K562 (cell line): Measurements from ENCODE around the gene PLEKHB1. TPM values are rescaled to one million over a fixed set of nuclear protein-coding genes. Genes with fewer than 3 reads are reported as not detected.
A peak's percentile ranks its signal among the peaks of the same experiment; 100 is the strongest.

Source experiments
- ATAC-seq: fragments of 200-7000 bp; cut with Tn5 transposase; 3 replicates; pipeline ENCODE4 v1.9.1; 2020; ENCODE audit warnings: moderate library complexity
- BruUV-seq: library from RNA; stranded (reverse); fragments of 400-500 nt; replicated peaks from 2 replicates; lab custom pipeline; 2021; lab: Mats Ljungman, UMichigan
- CTCF ChIA-PET: fragments of 300-600 bp; formaldehyde crosslinking; extraction: SDS; loops from one replicate; lab custom pipeline; 2021; ENCODE audit warnings: low intra/inter-chr PET ratio; lab: Yijun Ruan, JAX
- POLR2A ChIA-PET: fragments of 300-600, 350-650 bp; sonication (Branson Sonifier 250); formaldehyde crosslinking; extraction: SDS; loops from one replicate; lab custom pipeline; 2021; ENCODE audit warnings: antibody characterized with exemption, inconsistent platforms; lab: Yijun Ruan, JAX
- DNase-seq, 4 experiments: peaks; one replicate each; pipeline versions ENCODE4 v3.0.0 to v3.0.0-alpha.2; 2011 to 2018; ENCODE audit warnings: low spot score in 3 of 4, mixed read lengths in 3 of 4; ENCODE audit errors: extremely low read depth in 1 of 4
- FAIRE-seq: peaks from 2 replicates; lab custom pipeline; 2011; peaks lifted over from hg19 to GRCh38; lab: Jason Lieb, UNC
- H2AFZ ChIP-seq: 2 replicates; pipeline ENCODE4 v1.6.0; 2011; ENCODE audit warnings: low read depth, low read length, control low read depth, inconsistent platforms
- H3K27ac ChIP-seq: fragments of 200-600 bp; 3 replicates; pipeline ENCODE4 v1.8.0; 2011; ENCODE audit warnings: low read depth, mild to moderate bottlenecking, control low read depth, inconsistent platforms, low read length, moderate library complexity, mixed read lengths; ENCODE audit errors: extremely low read depth
- H3K27me3 ChIP-seq, 2 experiments: fragments of 300-600 bp in 1 of 2; 2 replicates in 1 of 2; 3 replicates in 1 of 2; pipeline versions ENCODE4 v1.6.0 to v1.8.0; 2011; ENCODE audit warnings: inconsistent platforms in 2 of 2, low read length in 2 of 2, mild to moderate bottlenecking in 1 of 2, mixed read lengths in 1 of 2, moderate library complexity in 1 of 2; ENCODE audit not compliant: control insufficient read depth in 2 of 2, insufficient read depth in 2 of 2
- H3K36me3 ChIP-seq: fragments of 300-600 bp; 3 replicates; pipeline ENCODE4 v1.8.0; 2011; ENCODE audit warnings: mild to moderate bottlenecking, low read length, inconsistent platforms; ENCODE audit not compliant: control insufficient read depth, insufficient read depth
- H3K4me1 ChIP-seq, 2 experiments: fragments of 200-600 bp in 1 of 2; replicated peaks in 1 of 2; 2 replicates in 1 of 2; 3 replicates in 1 of 2; pipeline versions ENCODE4 v1.5.1 to v1.8.0; 2011; ENCODE audit warnings: inconsistent platforms in 2 of 2, low read length in 2 of 2, mild to moderate bottlenecking in 1 of 2, mixed read lengths in 1 of 2, moderate library complexity in 1 of 2; ENCODE audit not compliant: control insufficient read depth in 2 of 2, insufficient read depth in 2 of 2
- H3K4me2 ChIP-seq: 2 replicates; pipeline ENCODE4 v1.6.1; 2011; ENCODE audit warnings: low read length, control low read depth, inconsistent platforms, mixed read lengths; ENCODE audit not compliant: insufficient read depth
- H3K4me3 ChIP-seq: fragments of 200-600 bp; sonication (generic), shearing (Covaris generic); 2 replicates; pipeline ENCODE4 v1.5.1; 2016; ENCODE audit warnings: control low read depth, inconsistent platforms
- H3K79me2 ChIP-seq: fragments of 200-600 bp; 3 replicates; pipeline ENCODE4 v1.8.0; 2011; ENCODE audit warnings: low read length, inconsistent platforms; ENCODE audit not compliant: control insufficient read depth, insufficient read depth
- H3K9ac ChIP-seq, 2 experiments: 2 replicates each; pipeline versions ENCODE4 v1.6.0 to v1.6.1; 2011; ENCODE audit warnings: low read depth in 2 of 2, low read length in 2 of 2, control low read depth in 1 of 2, inconsistent platforms in 1 of 2, mild to moderate bottlenecking in 1 of 2, mixed read lengths in 1 of 2; ENCODE audit not compliant: insufficient read depth in 1 of 2
- H3K9me1 ChIP-seq: one replicate; pipeline ENCODE4 v1.6.0; 2011; ENCODE audit warnings: inconsistent platforms, mild to moderate bottlenecking, low read length, moderate library complexity; ENCODE audit not compliant: control insufficient read depth, insufficient read depth
- H3K9me3 ChIP-seq: replicated peaks from 2 replicates; pipeline ENCODE4 v1.5.1; 2011; ENCODE audit warnings: low read depth, low read length, inconsistent platforms; ENCODE audit not compliant: control insufficient read depth, insufficient read depth
- H4K20me1 ChIP-seq: replicated peaks from 2 replicates; pipeline ENCODE4 v1.6.1; 2011; ENCODE audit warnings: low read length, inconsistent platforms, mixed read lengths; ENCODE audit not compliant: control insufficient read depth, insufficient read depth
- HDGF ChIP-seq: fragments of 450-650 bp; IDR thresholded peaks from 2 replicates; pipeline ENCODE4 v1.6.1; 2016
- KLF10 ChIP-seq: fragments of 250-450 bp; sonication (Bioruptor Pico); IDR thresholded peaks from 2 replicates; pipeline ENCODE4 v1.6.1; 2021; ENCODE audit warnings: matching md5 sums
- TRIM28 ChIP-seq: fragments of 450-650 bp; IDR thresholded peaks from 2 replicates; pipeline ENCODE4 v1.6.1; 2017
- ZFX ChIP-seq: sonication (generic); formaldehyde crosslinking; IDR thresholded peaks from 2 replicates; pipeline ENCODE4 v1.8.0; 2022; ENCODE audit warnings: mild to moderate bottlenecking, missing genetic modification reagents, moderate library complexity
- ZNF586 ChIP-seq: fragments of 450-650 bp; formaldehyde crosslinking; conservative IDR thresholded peaks from 2 replicates; pipeline ENCODE4 v1.4.0; 2020; ENCODE audit warnings: mild to moderate bottlenecking, moderate library complexity
- ZNF780A ChIP-seq: fragments of 250-450 bp; sonication (Bioruptor Pico); IDR thresholded peaks from 2 replicates; pipeline ENCODE4 v1.5.0; 2021; ENCODE audit warnings: mild to moderate bottlenecking
- WGBS: fragments of 100-300 bp; shearing (Covaris generic); methylation state at CpG from one replicate; pipeline ENCODE4 v1.1.6; 2016; ENCODE audit warnings: low coverage, mixed read lengths; ENCODE audit not compliant: insufficient coverage; ENCODE audit errors: missing lambda C conversion rate; 5-methylcytosine and 5-hydroxymethylcytosine counted together
- in situ Hi-C: fragments of 300-500 bp; cut with MboI; formaldehyde crosslinking; loops from 4 replicates; pipeline ENCODE4 v1.15.0; 2018; ENCODE audit warnings: inconsistent platforms, mixed read lengths
- intact Hi-C: fragments of 100-400 bp; cut with micrococcal nuclease; formaldehyde crosslinking; loops from 2 replicates; pipeline ENCODE4 v1.14.2; 2022
- polyA plus RNA-seq, 8 experiments: library from polyadenylated mRNA; depleted of rRNA in 4 of 8; stranded (reverse) in 5 of 8; unstranded in 3 of 8; fragments of >200 nt; fragmentation: Nextera tagmentation in 2 of 8; fragmentation: Illumina TruSeq in 1 of 8; extraction: Ambion mirVana in 2 of 8; extraction: Trizol in 1 of 8; gene quantifications; 2 replicates each; pipeline versions ENCODE4 v1.2.1 to v1.2.3, GENCODE V29; 2011 to 2014; ENCODE audit warnings: inconsistent platforms in 1 of 8, missing spikeins in 1 of 8
- total RNA-seq, 7 experiments: library from RNA; depleted of rRNA in 6 of 7; stranded (reverse); fragments of >200 nt in 6 of 7; fragmentation: Illumina TruSeq in 2 of 7; extraction: Trizol in 2 of 7; gene quantifications; 2 replicates each; pipeline versions ENCODE4 v1.2.1 to v1.2.3, GENCODE V29; 2011 to 2021; ENCODE audit warnings: low replicate concordance in 1 of 7
- TF ChIP-seq, protein P1 (sequence below): fragments of 450-650 bp; IDR thresholded peaks from 2 replicates; pipeline ENCODE4 v1.6.1; 2016; ENCODE audit warnings: mild to moderate bottlenecking
- TF ChIP-seq, protein P2 (sequence below): fragments of 450-650 bp; IDR thresholded peaks from 2 replicates; pipeline ENCODE4 v1.6.1; 2016; ENCODE audit warnings: missing biosample characterization, missing genetic modification characterization

PLEKHB1 gene
- total and polyA plus RNA-seq, 9 of the 15 experiments (the other 6 are each of a cell fraction or from before 2014, with no cell fraction given), result 0.07 to 0.62 (median 0.17) TPM; not detected in 2

DNA sequence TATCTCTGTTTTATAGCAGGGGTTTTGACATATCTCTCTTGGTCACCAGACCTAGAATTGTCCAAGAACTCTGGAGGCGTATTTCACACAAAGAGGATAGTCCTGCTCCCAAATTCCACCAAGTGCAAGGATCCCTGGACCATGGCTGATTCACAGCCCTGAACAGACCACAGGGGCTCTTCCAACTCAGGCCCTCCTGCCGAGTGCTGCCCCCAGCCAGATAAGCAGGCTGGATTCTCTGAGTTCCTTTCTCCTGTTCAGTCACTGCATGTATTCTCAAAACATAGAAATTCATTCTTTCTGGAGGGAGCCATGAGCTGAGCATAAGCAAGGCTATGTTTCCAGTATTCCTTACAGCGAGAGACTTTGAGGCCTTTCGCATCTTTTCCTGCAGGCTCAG, 13.4 kb upstream of the PLEKHB1 start:
- H3K4me1 ChIP-seq, result no peaks in the 10 kb centered on the region
- CTCF ChIA-PET, result no interaction called here
- ATAC-seq, result no peak

More for the DNA sequence above, 13.4 kb upstream of the PLEKHB1 start:
- 58% methylated on average over 4 of the region's 4 CpGs for WGBS
- Histone ChIP-seq H4K20me1 (no peaks in the 10 kb centered on the region; the same call in 1 of the 2 replicates), H3K9me3 (no peaks in the 10 kb centered on the region), H2AFZ (peak overlapping the region; percentile 11; the same call in 1 of the 2 replicates), H3K9ac (no peak overlapping the region), H3K4me3 (no peak overlapping the region), H3K27me3 (peaks cover 0 to 2% of the 10 kb centered on the region in 2 experiments; a peak in 3 of 5 replicates), H3K36me3 (no peaks in the 10 kb centered on the region), H3K79me2 (no peaks in the 10 kb centered on the region), H3K9me1 (no peaks in the 10 kb centered on the region), H3K4me2 (no peak overlapping the region), H3K27ac (no peak overlapping the region)
- DNase-seq (no peak), FAIRE-seq (no peak)
- in situ Hi-C loops, result no loop called here
- TF ChIP-seq ZNF586 (CRISPR knock-in tag) (no peak), ZFX (CRISPR knock-in tag) (no peak), TRIM28 (no peak), KLF10 (no peak), ZNF780A (CRISPR knock-in tag) (no peak), HDGF (no peak)
- TF ChIP-seq, protein P1, sequence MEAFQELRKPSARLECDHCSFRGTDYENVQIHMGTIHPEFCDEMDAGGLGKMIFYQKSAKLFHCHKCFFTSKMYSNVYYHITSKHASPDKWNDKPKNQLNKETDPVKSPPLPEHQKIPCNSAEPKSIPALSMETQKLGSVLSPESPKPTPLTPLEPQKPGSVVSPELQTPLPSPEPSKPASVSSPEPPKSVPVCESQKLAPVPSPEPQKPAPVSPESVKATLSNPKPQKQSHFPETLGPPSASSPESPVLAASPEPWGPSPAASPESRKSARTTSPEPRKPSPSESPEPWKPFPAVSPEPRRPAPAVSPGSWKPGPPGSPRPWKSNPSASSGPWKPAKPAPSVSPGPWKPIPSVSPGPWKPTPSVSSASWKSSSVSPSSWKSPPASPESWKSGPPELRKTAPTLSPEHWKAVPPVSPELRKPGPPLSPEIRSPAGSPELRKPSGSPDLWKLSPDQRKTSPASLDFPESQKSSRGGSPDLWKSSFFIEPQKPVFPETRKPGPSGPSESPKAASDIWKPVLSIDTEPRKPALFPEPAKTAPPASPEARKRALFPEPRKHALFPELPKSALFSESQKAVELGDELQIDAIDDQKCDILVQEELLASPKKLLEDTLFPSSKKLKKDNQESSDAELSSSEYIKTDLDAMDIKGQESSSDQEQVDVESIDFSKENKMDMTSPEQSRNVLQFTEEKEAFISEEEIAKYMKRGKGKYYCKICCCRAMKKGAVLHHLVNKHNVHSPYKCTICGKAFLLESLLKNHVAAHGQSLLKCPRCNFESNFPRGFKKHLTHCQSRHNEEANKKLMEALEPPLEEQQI, result no peak
- TF ChIP-seq, protein P2, sequence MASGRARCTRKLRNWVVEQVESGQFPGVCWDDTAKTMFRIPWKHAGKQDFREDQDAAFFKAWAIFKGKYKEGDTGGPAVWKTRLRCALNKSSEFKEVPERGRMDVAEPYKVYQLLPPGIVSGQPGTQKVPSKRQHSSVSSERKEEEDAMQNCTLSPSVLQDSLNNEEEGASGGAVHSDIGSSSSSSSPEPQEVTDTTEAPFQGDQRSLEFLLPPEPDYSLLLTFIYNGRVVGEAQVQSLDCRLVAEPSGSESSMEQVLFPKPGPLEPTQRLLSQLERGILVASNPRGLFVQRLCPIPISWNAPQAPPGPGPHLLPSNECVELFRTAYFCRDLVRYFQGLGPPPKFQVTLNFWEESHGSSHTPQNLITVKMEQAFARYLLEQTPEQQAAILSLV, result no peak
- POLR2A ChIA-PET, result no interaction called here
- intact Hi-C loops, result no loop called here
- no TSS peak for BruUV-seq
